Suprapubic skin (tissue), 3 donors: Measurements from ENCODE around the gene UMAD1.

Experiments
- CTCF ChIP-seq, 2 donors: fragments of 200-600 bp in 1 of 2; fragments of 450-650 bp in 1 of 2; sonication (generic) in 1 of 2; IDR thresholded peaks; one replicate each; pipeline ENCODE4 v1.5.1; 2016 to 2019; ENCODE audit warnings: antibody characterized with exemption in 2 of 2, mild to moderate bottlenecking in 1 of 2, moderate library complexity in 1 of 2
- POLR2A ChIP-seq, 2 donors: fragments of 450-650 bp; IDR thresholded peaks; one replicate each; pipeline ENCODE4 v1.6.1; 2017; ENCODE audit warnings: antibody characterized with exemption in 2 of 2, mild to moderate bottlenecking in 2 of 2, moderate library complexity in 2 of 2

- TF ChIP-seq CTCF (IDR thresholded peaks at IDR 0.05), result no peak
- no peak for TF ChIP-seq POLR2A (IDR thresholded peaks at IDR 0.05)
Measured at GRCh38 chr7:7688310-7688709, 47.8 kb downstream of the UMAD1 start.
